AG04450 (cell line): ENCODE measurements around the gene GGCT. TPM values are rescaled to one million over a fixed set of nuclear protein-coding genes. Genes with fewer than 3 reads are reported as not detected.

Experiments
- CTCF ChIA-PET: fragments of 300-600, 350-600 bp; formaldehyde crosslinking; extraction: SDS; loops from one replicate; lab custom pipeline; 2022; ENCODE audit warnings: antibody characterized with exemption, inconsistent platforms; lab: Charles Lee
- POLR2A ChIA-PET: fragments of 350-600 bp; formaldehyde crosslinking; extraction: SDS; loops from one replicate; lab custom pipeline; 2021; ENCODE audit warnings: antibody characterized with exemption, inconsistent platforms; lab: Yijun Ruan, JAX
- DNase-seq: peaks from one replicate; pipeline ENCODE4 v3.0.0-alpha.2; 2011; ENCODE audit warnings: low read depth, low spot score
- H3K27ac ChIP-seq: one replicate; pipeline ENCODE4 v1.5.1; 2012; ENCODE audit warnings: low read depth, low read length, control low read depth
- H3K27me3 ChIP-seq: one replicate; pipeline ENCODE4 v1.6.0; 2012; ENCODE audit warnings: low read length; ENCODE audit not compliant: control insufficient read depth, insufficient read depth
- H3K4me3 ChIP-seq: 2 replicates; pipeline ENCODE4 v1.5.1; 2011; ENCODE audit warnings: mild to moderate bottlenecking, low read depth, low read length, control low read depth
- H3K9me3 ChIP-seq: 2 replicates; pipeline ENCODE4 v1.5.1; 2012; ENCODE audit warnings: low read length; ENCODE audit not compliant: control insufficient read depth, insufficient read depth
- CTCF ChIP-seq: IDR thresholded peaks from 2 replicates; pipeline ENCODE4 v1.5.1; 2011; ENCODE audit warnings: low read depth, low read length, control low read depth, inconsistent platforms
- polyA plus RNA-seq: library from polyadenylated mRNA; depleted of rRNA; stranded (reverse); fragments of >200 nt; gene quantifications from 2 replicates; pipeline ENCODE4 v1.2.3, GENCODE V29; 2011

GGCT gene
- polyA plus RNA-seq, 1 experiment, result 24.4 TPM

GRCh38 chr7:30465046-30465810, 39.4 kb downstream of the GGCT start:
- H3K9me3 ChIP-seq, result no peaks in the 10 kb centered on the region
- no peaks in the 10 kb centered on the region for H3K27me3 ChIP-seq
- no peak overlapping the region for H3K27ac ChIP-seq
- ChIA-PET CTCF (interaction anchor here (1.2 to 2.5 kb wide), 3 partner anchors 13 to 99 kb away, joined by 4 to 10 read pairs (median 4); no protein-coding TSS in a partner anchor), POLR2A (interaction anchor here (0.6 to 1.2 kb wide), 2 partner anchors 13 to 45 kb away, joined by 3 to 4 read pairs; no protein-coding TSS in a partner anchor)
- TF ChIP-seq CTCF, result no peak
- no peak for DNase-seq
- H3K4me3 ChIP-seq, result no peak overlapping the region

GRCh38 chr7:30464231-30464671, 40.4 kb downstream of the GGCT start:
- ChIA-PET CTCF (interaction anchor here (2.5 kb wide), 1 partner anchor 46 kb away, joined by 10 read pairs; no protein-coding TSS in a partner anchor), POLR2A (no interaction called here)
- Histone ChIP-seq H3K9me3 (no peaks in the 10 kb centered on the region), H3K4me3 (no peak overlapping the region), H3K27me3 (no peaks in the 10 kb centered on the region), H3K27ac (no peak overlapping the region)
- DNase-seq, result no peak
- no peak for TF ChIP-seq CTCF

- ChIA-PET CTCF (interaction anchor here (0.6 to 2.5 kb wide), 2 partner anchors 47 to 300 kb away, joined by 4 to 10 read pairs; no protein-coding TSS in a partner anchor), POLR2A (no interaction called here)
- no peak overlapping the region for H3K27ac ChIP-seq
- H3K9me3 ChIP-seq, result no peaks in the 10 kb centered on the region
- TF ChIP-seq CTCF, result no peak
- H3K4me3 ChIP-seq, result no peak overlapping the region
- H3K27me3 ChIP-seq, result no peaks in the 10 kb centered on the region
- DNase-seq, result no peak
Observed at GRCh38 chr7:30463405-30464145, 41.1 kb downstream of the GGCT start.

DNA sequence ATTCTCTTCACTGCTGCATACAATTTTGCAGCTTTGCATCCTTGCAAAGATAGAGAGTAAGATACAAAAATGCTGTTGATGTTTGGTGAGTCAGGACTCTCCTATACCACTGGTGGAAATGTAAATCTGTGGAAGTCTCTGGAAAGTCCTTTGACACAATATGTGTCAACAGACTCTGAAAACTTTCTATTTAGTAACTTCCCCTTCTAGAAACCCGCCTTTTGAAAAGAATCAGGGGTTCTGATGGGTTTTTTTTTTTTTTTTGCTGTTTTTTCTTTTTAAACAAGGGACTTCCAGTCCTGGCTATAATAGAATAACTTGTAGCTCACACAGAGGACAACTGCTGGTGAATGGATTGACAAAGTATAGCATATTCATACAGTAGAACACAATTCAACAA, 42.5 kb downstream of the GGCT start:
- CTCF ChIA-PET, result interaction anchor here (1.0 kb wide), 1 partner anchor 48 kb away, joined by 3 read pairs; no protein-coding TSS in a partner anchor

More for the DNA sequence above, 42.5 kb downstream of the GGCT start:
- TF ChIP-seq CTCF, result no peak
- H3K27ac ChIP-seq, result no peak overlapping the region
- H3K27me3 ChIP-seq, result no peaks in the 10 kb centered on the region
- H3K9me3 ChIP-seq, result no peaks in the 10 kb centered on the region
- DNase-seq, result no peak
- POLR2A ChIA-PET, result interaction anchor here (3.0 kb wide), 1 partner anchor 16 kb away, joined by 11 read pairs; the partner anchor contains the start of gene NOD1
- no peak overlapping the region for H3K4me3 ChIP-seq
